HK-2 (cell line): ENCODE measurements around the gene QPCT.

ENCODE experiments used
- DNase-seq: peaks from one replicate; pipeline ENCODE4 v3.0.0-alpha.2; 2018; ENCODE audit not compliant: unreplicated experiment

QPCT gene

GRCh38 chr2:37324786-37325624 is 19.4 kb upstream of the QPCT start, which contains the start of gene PRKD3:
Gene PRKD3, minus strand, starts transcription at chr2:37324833. Its CDS starts 8,309 bp downstream, at chr2:37316524.
- peak; percentile 80 for DNase-seq

- no peak for DNase-seq
Observed at GRCh38 chr2:37325625-37326071, 18.8 kb upstream of the QPCT start.

GRCh38 chr2:37326285-37326684 is 18.1 kb upstream of the QPCT start:
- no peak for DNase-seq

- no peak for DNase-seq
Observed at GRCh38 chr2:37326866-37327634, 17.4 kb upstream of the QPCT start.

- DNase-seq = no peak
Observed at GRCh38 chr2:37330681-37331080, 13.7 kb upstream of the QPCT start.

GRCh38 chr2:37332560-37332959 is 11.9 kb upstream of the QPCT start:
- DNase-seq = no peak

- no peak for DNase-seq
Observed at GRCh38 chr2:37333256-37333655, 11.2 kb upstream of the QPCT start.

GRCh38 chr2:37335604-37336003 is 8.8 kb upstream of the QPCT start:
- DNase-seq = no peak

GRCh38 chr2:37337620-37338280 is 6.7 kb upstream of the QPCT start:
- DNase-seq = no peak

- no peak for DNase-seq
Observed at GRCh38 chr2:37338933-37339332, 5.5 kb upstream of the QPCT start.

- no peak for DNase-seq
Observed at GRCh38 chr2:37340637-37341036, 3.8 kb upstream of the QPCT start.

GRCh38 chr2:37342591-37343220 is 1.7 kb upstream of the QPCT start:
- DNase-seq = no peak

GRCh38 chr2:37343537-37344434 is 644 bp upstream of the QPCT start:
- DNase-seq = no peak

GRCh38 chr2:37348155-37348554 is 3.7 kb downstream of the QPCT start:
- DNase-seq = no peak

GRCh38 chr2:37349231-37349860 is 4.9 kb downstream of the QPCT start:
- DNase-seq = no peak

GRCh38 chr2:37350034-37350433 is 5.6 kb downstream of the QPCT start:
- peak; percentile 76 for DNase-seq

GRCh38 chr2:37354531-37354930 is 10.1 kb downstream of the QPCT start:
- no peak for DNase-seq

- no peak for DNase-seq
Observed at GRCh38 chr2:37355735-37356134, 11.3 kb downstream of the QPCT start.

GRCh38 chr2:37356299-37356698 is 11.9 kb downstream of the QPCT start:
- DNase-seq = no peak

GRCh38 chr2:37357069-37357468 is 12.6 kb downstream of the QPCT start:
- no peak for DNase-seq
